Trophoblast cell (in vitro differentiated cells and primary cell): ENCODE results near the gene NNMT.

Experiments
- DNase-seq, 2 donors: peaks; one replicate each; pipeline ENCODE4 v3.0.0-alpha.2; 2016
- H2AFZ ChIP-seq: 2 replicates; pipeline ENCODE4 v1.6.1; 2013; ENCODE audit warnings: low read length, moderate library complexity, mild to moderate bottlenecking; ENCODE audit not compliant: insufficient read depth, poor library complexity
- H2AK5ac ChIP-seq: 2 replicates; pipeline ENCODE4 v1.6.1; 2013; ENCODE audit warnings: mild to moderate bottlenecking, low read length
- H2BK120ac ChIP-seq: 2 replicates; pipeline ENCODE4 v1.6.1; 2013; ENCODE audit warnings: low read length, mild to moderate bottlenecking, moderate library complexity; ENCODE audit not compliant: insufficient read depth, poor library complexity
- H2BK12ac ChIP-seq: 2 replicates; pipeline ENCODE4 v1.6.1; 2013; ENCODE audit warnings: mild to moderate bottlenecking, low read length, moderate library complexity
- H2BK5ac ChIP-seq: 2 replicates; pipeline ENCODE4 v1.6.1; 2013; ENCODE audit warnings: low read length, low read depth, moderate library complexity, mild to moderate bottlenecking; ENCODE audit not compliant: poor library complexity
- H3K14ac ChIP-seq: 2 replicates; pipeline ENCODE4 v1.6.1; 2013; ENCODE audit warnings: mild to moderate bottlenecking, low read length
- H3K18ac ChIP-seq: 2 replicates; pipeline ENCODE4 v1.6.1; 2013; ENCODE audit warnings: mild to moderate bottlenecking, low read length
- H3K23ac ChIP-seq: 2 replicates; pipeline ENCODE4 v1.6.1; 2013; ENCODE audit warnings: low read length
- H3K27ac ChIP-seq: 2 replicates; pipeline ENCODE4 v1.5.1; 2013; ENCODE audit warnings: low read depth, mild to moderate bottlenecking, inconsistent platforms, low read length, moderate library complexity
- H3K27me3 ChIP-seq: 2 replicates; pipeline ENCODE4 v1.6.1; 2013; ENCODE audit warnings: inconsistent platforms, mild to moderate bottlenecking, low read length, moderate library complexity; ENCODE audit not compliant: insufficient read depth
- H3K36me3 ChIP-seq, 2 experiments: 1 replicate in 1 of 2; 2 replicates in 1 of 2; pipeline ENCODE4 v1.6.1; 2013; ENCODE audit warnings: low read length in 2 of 2, mild to moderate bottlenecking in 2 of 2, moderate library complexity in 1 of 2; ENCODE audit not compliant: insufficient read depth in 2 of 2, control insufficient read depth in 1 of 2
- H3K4ac ChIP-seq: 2 replicates; pipeline ENCODE4 v1.6.1; 2013; ENCODE audit warnings: low read depth, mild to moderate bottlenecking, low read length, moderate library complexity
- H3K4me1 ChIP-seq, 2 experiments: 1 replicate in 1 of 2; 2 replicates in 1 of 2; pipeline ENCODE4 v1.6.1; 2013; ENCODE audit warnings: low read length in 2 of 2, mild to moderate bottlenecking in 2 of 2, moderate library complexity in 1 of 2; ENCODE audit not compliant: insufficient read depth in 2 of 2, control insufficient read depth in 1 of 2
- H3K4me2 ChIP-seq: 2 replicates; pipeline ENCODE4 v1.6.1; 2013; ENCODE audit warnings: inconsistent platforms, mild to moderate bottlenecking, low read length, moderate library complexity
- H3K4me3 ChIP-seq: 2 replicates; pipeline ENCODE4 v1.5.1; 2013; ENCODE audit warnings: mild to moderate bottlenecking, low read depth, low read length, inconsistent platforms
- H3K79me1 ChIP-seq: one replicate; pipeline ENCODE4 v1.6.1; 2013; ENCODE audit warnings: low read length
- H3K79me2 ChIP-seq: 2 replicates; pipeline ENCODE4 v1.6.1; 2013; ENCODE audit warnings: low read length, mild to moderate bottlenecking; ENCODE audit not compliant: control insufficient read depth, insufficient read depth, poor library complexity
- H3K9ac ChIP-seq: 2 replicates; pipeline ENCODE4 v1.6.1; 2013; ENCODE audit warnings: mild to moderate bottlenecking, low read length
- H3K9me3 ChIP-seq: 2 replicates; pipeline ENCODE4 v1.6.1; 2013; ENCODE audit warnings: low read depth, mild to moderate bottlenecking, control low read depth, inconsistent platforms, low read length; ENCODE audit not compliant: insufficient read depth
- H4K12ac ChIP-seq: 2 replicates; pipeline ENCODE4 v1.6.1; 2013; ENCODE audit warnings: low read depth, mild to moderate bottlenecking, low read length, moderate library complexity
- H4K8ac ChIP-seq: 2 replicates; pipeline ENCODE4 v1.6.1; 2013; ENCODE audit warnings: low read depth, mild to moderate bottlenecking, low read length, moderate library complexity
- H4K91ac ChIP-seq: one replicate; pipeline ENCODE4 v1.6.1; 2013; ENCODE audit warnings: low read depth, mild to moderate bottlenecking, low read length, moderate library complexity
- WGBS: extraction: QIAGEN DNeasy Blood & Tissue Kit; methylation state at CpG from one replicate; pipeline ENCODE4 v1.1.7; 2013; ENCODE audit warnings: missing lambda C conversion rate; ENCODE audit not compliant: insufficient read length, insufficient coverage; ENCODE audit errors: extremely low coverage; 5-methylcytosine and 5-hydroxymethylcytosine counted together

Gene NNMT

GRCh38 chr11:114271316-114271715 lies 24.9 kb upstream of the NNMT start:
- H2BK120ac ChIP-seq: no peak overlapping the region
- H4K8ac ChIP-seq: no peak overlapping the region
- no peak overlapping the region for H3K18ac ChIP-seq
- no peaks in the 10 kb centered on the region for H3K27me3 ChIP-seq
- H3K9me3 ChIP-seq: no peaks in the 10 kb centered on the region
- no peaks in the 10 kb centered on the region for H3K36me3 ChIP-seq
- no peak overlapping the region for H2AK5ac ChIP-seq
- no peak overlapping the region for H3K23ac ChIP-seq
- H4K12ac ChIP-seq: no peak overlapping the region
- H3K4me3 ChIP-seq: no peak overlapping the region
- whole genome bisulfite sequencing: no CpG with 5 or more reads among the region's 2 CpGs
- no peak overlapping the region for H4K91ac ChIP-seq
- H3K14ac ChIP-seq: no peak overlapping the region
- no peaks in the 10 kb centered on the region for H3K4me1 ChIP-seq
- no peak overlapping the region for H3K4me2 ChIP-seq
- H2AFZ ChIP-seq: no peak overlapping the region
- H3K4ac ChIP-seq: no peak overlapping the region
- no peak overlapping the region for H2BK5ac ChIP-seq
- H3K27ac ChIP-seq: no peak overlapping the region
- H3K79me1 ChIP-seq: no peaks in the 10 kb centered on the region
- no peak overlapping the region for H2BK12ac ChIP-seq
- no peak overlapping the region for H3K9ac ChIP-seq
- H3K79me2 ChIP-seq: no peaks in the 10 kb centered on the region
- no peak for DNase-seq

- no CpG with 5 or more reads among the region's 4 CpGs for WGBS
- no peak overlapping the region for H2BK12ac ChIP-seq
- no peak for DNase-seq
Measured at GRCh38 chr11:114272311-114272710, 23.9 kb upstream of the NNMT start.

GRCh38 chr11:114273071-114273470 lies 23.1 kb upstream of the NNMT start:
- Histone ChIP-seq H3K79me2 (no peaks in the 10 kb centered on the region), H3K27me3 (no peaks in the 10 kb centered on the region), H3K36me3 (no peaks in the 10 kb centered on the region), H3K9ac (no peak overlapping the region), H2AK5ac (no peak overlapping the region), H3K27ac (no peak overlapping the region), H2BK120ac (no peak overlapping the region), H4K8ac (no peak overlapping the region), H4K12ac (no peak overlapping the region), H2AFZ (no peak overlapping the region), H3K18ac (no peak overlapping the region), H2BK12ac (no peak overlapping the region), H3K79me1 (no peaks in the 10 kb centered on the region), H3K23ac (no peak overlapping the region), H3K9me3 (no peaks in the 10 kb centered on the region), H3K4me3 (no peak overlapping the region), H3K14ac (no peak overlapping the region), H3K4me1 (no peaks in the 10 kb centered on the region), H3K4ac (no peak overlapping the region), H3K4me2 (no peak overlapping the region), H4K91ac (no peak overlapping the region), H2BK5ac (no peak overlapping the region)
- DNase-seq: no peak
- no CpG with 5 or more reads among the region's 3 CpGs for WGBS

More at GRCh38 chr11:114272311-114272710, 23.9 kb upstream of the NNMT start:
- no peaks in the 10 kb centered on the region for H3K79me1 ChIP-seq
- H4K91ac ChIP-seq: no peak overlapping the region
- H2BK5ac ChIP-seq: no peak overlapping the region
- H3K14ac ChIP-seq: no peak overlapping the region
- H2AK5ac ChIP-seq: no peak overlapping the region
- no peak overlapping the region for H3K4me2 ChIP-seq
- no peak overlapping the region for H4K8ac ChIP-seq
- H3K18ac ChIP-seq: no peak overlapping the region
- no peak overlapping the region for H3K27ac ChIP-seq
- H3K4me3 ChIP-seq: no peak overlapping the region
- H3K79me2 ChIP-seq: no peaks in the 10 kb centered on the region
- no peaks in the 10 kb centered on the region for H3K36me3 ChIP-seq
- no peak overlapping the region for H3K4ac ChIP-seq
- no peak overlapping the region for H2BK120ac ChIP-seq
- H2AFZ ChIP-seq: no peak overlapping the region
- H3K9me3 ChIP-seq: no peaks in the 10 kb centered on the region
- H3K27me3 ChIP-seq: no peaks in the 10 kb centered on the region
- H3K4me1 ChIP-seq: no peaks in the 10 kb centered on the region
- no peak overlapping the region for H3K9ac ChIP-seq
- H4K12ac ChIP-seq: no peak overlapping the region
- no peak overlapping the region for H3K23ac ChIP-seq

- DNase-seq: no peak
- Histone ChIP-seq H2AK5ac (no peak overlapping the region), H3K27me3 (no peaks in the 10 kb centered on the region), H3K4me1 (no peaks in the 10 kb centered on the region), H3K36me3 (no peaks in the 10 kb centered on the region), H3K4me3 (no peak overlapping the region), H3K9me3 (no peaks in the 10 kb centered on the region), H3K18ac (no peak overlapping the region), H2BK5ac (no peak overlapping the region), H3K27ac (no peak overlapping the region), H4K12ac (no peak overlapping the region), H4K8ac (no peak overlapping the region), H3K23ac (no peak overlapping the region), H2BK120ac (no peak overlapping the region), H3K9ac (no peak overlapping the region), H4K91ac (no peak overlapping the region), H3K79me2 (no peaks in the 10 kb centered on the region), H3K79me1 (no peaks in the 10 kb centered on the region), H3K14ac (no peak overlapping the region), H2AFZ (no peak overlapping the region), H2BK12ac (no peak overlapping the region), H3K4me2 (no peak overlapping the region), H3K4ac (no peak overlapping the region)
- no CpG with 5 or more reads among the region's 5 CpGs for WGBS
Measured at GRCh38 chr11:114273890-114274635, 22.1 kb upstream of the NNMT start.
